CD14-positive monocyte (primary cell): ENCODE results near the gene RTN1. TPM values are rescaled to one million over a fixed set of nuclear protein-coding genes. Genes with fewer than 3 reads are reported as not detected.

ENCODE experiments used
- DNase-seq, 3 donors: peaks; one replicate each; pipeline ENCODE4 v3.0.0-alpha.2; 2011 to 2022
- H2AFZ ChIP-seq: 2 replicates; pipeline ENCODE4 v1.6.0; 2012; ENCODE audit warnings: mild to moderate bottlenecking, low read depth, low read length, inconsistent platforms; ENCODE audit not compliant: insufficient read depth, poor library complexity, severe bottlenecking
- H3K27ac ChIP-seq, 2 donors: 1 replicate in 1 of 2; 2 replicates in 1 of 2; pipeline ENCODE4 v1.5.1; 2012 to 2013; ENCODE audit warnings: low read length in 2 of 2, control low read depth in 1 of 2, inconsistent platforms in 1 of 2, low read depth in 1 of 2, mild to moderate bottlenecking in 1 of 2
- H3K27me3 ChIP-seq, 2 donors: one replicate each; pipeline versions ENCODE4 v1.6.0 to v1.6.1; 2011 to 2013; ENCODE audit warnings: low read length in 2 of 2; ENCODE audit not compliant: control insufficient read depth in 2 of 2, insufficient read depth in 2 of 2
- H3K36me3 ChIP-seq, 2 donors: replicated peaks in 1 of 2; 1 replicate in 1 of 2; 2 replicates in 1 of 2; pipeline versions ENCODE4 v1.5.1 to v1.6.1; 2012 to 2013; ENCODE audit warnings: low read length in 2 of 2, control low read depth in 1 of 2, inconsistent platforms in 1 of 2, mild to moderate bottlenecking in 1 of 2; ENCODE audit not compliant: insufficient read depth in 2 of 2, control insufficient read depth in 1 of 2
- H3K4me1 ChIP-seq, 2 donors: 1 replicate in 1 of 2; 2 replicates in 1 of 2; pipeline versions ENCODE4 v1.5.1 to v1.6.1; 2012 to 2013; ENCODE audit warnings: low read length in 2 of 2, control low read depth in 1 of 2, inconsistent platforms in 1 of 2, mild to moderate bottlenecking in 1 of 2, moderate library complexity in 1 of 2; ENCODE audit not compliant: insufficient read depth in 2 of 2, control insufficient read depth in 1 of 2
- H3K4me2 ChIP-seq: replicated peaks from 2 replicates; pipeline ENCODE3; 2012; ENCODE audit warnings: low read length, moderate library complexity, mild to moderate bottlenecking; ENCODE audit not compliant: poor library complexity, severe bottlenecking; ENCODE audit errors: extremely low read depth
- H3K4me3 ChIP-seq, 3 experiments: fragments of 200-600 bp in 1 of 3; sonication (generic) in 1 of 3; replicated peaks in 1 of 3; 1 replicate in 2 of 3; 2 replicates in 1 of 3; pipeline ENCODE4 v1.5.1; 2011 to 2013; ENCODE audit warnings: low read length in 3 of 3, mild to moderate bottlenecking in 3 of 3, control low read depth in 2 of 3, low read depth in 2 of 3, inconsistent platforms in 1 of 3, moderate library complexity in 1 of 3
- H3K79me2 ChIP-seq: 2 replicates; pipeline ENCODE4 v1.6.0; 2012; ENCODE audit warnings: mild to moderate bottlenecking, control low read depth, inconsistent platforms, low read length, moderate library complexity; ENCODE audit not compliant: insufficient read depth
- H3K9ac ChIP-seq: 2 replicates; pipeline ENCODE4 v1.6.0; 2017; ENCODE audit warnings: low read length, mild to moderate bottlenecking; ENCODE audit not compliant: insufficient read depth, poor library complexity, severe bottlenecking
- H3K9me3 ChIP-seq, 2 donors: replicated peaks in 1 of 2; 1 replicate in 1 of 2; 2 replicates in 1 of 2; pipeline versions ENCODE4 v1.5.1 to v1.6.1; 2012 to 2013; ENCODE audit warnings: low read length in 2 of 2, control low read depth in 1 of 2; ENCODE audit not compliant: control insufficient read depth in 1 of 2, insufficient read depth in 1 of 2
- H4K20me1 ChIP-seq: 2 replicates; pipeline ENCODE4 v1.6.0; 2012; ENCODE audit warnings: mild to moderate bottlenecking, low read length, control low read depth, moderate library complexity; ENCODE audit not compliant: insufficient read depth
- H3K27ac Mint-ChIP-seq, 7 donors: one replicate each; pipeline ENCODE4 v1.8.0; 2020; ENCODE audit warnings: mild to moderate bottlenecking in 7 of 7, mixed read lengths in 7 of 7, moderate library complexity in 6 of 7, inconsistent platforms in 2 of 7
- H3K27me3 Mint-ChIP-seq, 3 donors: one replicate each; pipeline ENCODE4 v1.8.0; 2021 to 2022; ENCODE audit warnings: low read depth in 3 of 3, mild to moderate bottlenecking in 3 of 3, mixed read lengths in 3 of 3, moderate library complexity in 3 of 3, inconsistent platforms in 1 of 3
- H3K36me3 Mint-ChIP-seq, 2 donors: one replicate each; pipeline ENCODE4 v1.8.0; 2020; ENCODE audit warnings: mixed read lengths in 2 of 2, inconsistent platforms in 1 of 2, mild to moderate bottlenecking in 1 of 2
- H3K4me1 Mint-ChIP-seq: one replicate; pipeline ENCODE4 v1.8.0; 2020; ENCODE audit warnings: mild to moderate bottlenecking, mixed read lengths
- H3K4me3 Mint-ChIP-seq, 2 donors: one replicate each; pipeline ENCODE4 v1.8.0; 2020; ENCODE audit warnings: mild to moderate bottlenecking in 2 of 2, mixed read lengths in 2 of 2, moderate library complexity in 1 of 2
- H3K9me3 Mint-ChIP-seq, 7 donors: one replicate each; pipeline ENCODE4 v1.8.0; 2020 to 2022; ENCODE audit warnings: mixed read lengths in 7 of 7, mild to moderate bottlenecking in 6 of 7, moderate library complexity in 6 of 7, inconsistent platforms in 2 of 7
- CTCF ChIP-seq: fragments of 200-600 bp; IDR thresholded peaks from one replicate; pipeline ENCODE4 v1.8.0; 2022; ENCODE audit warnings: antibody characterized with exemption, mild to moderate bottlenecking
- WGBS: methylation state at CpG from one replicate; pipeline ENCODE4 v1.1.5; 2013; ENCODE audit warnings: missing lambda C conversion rate; ENCODE audit not compliant: insufficient coverage; 5-methylcytosine and 5-hydroxymethylcytosine counted together
- intact Hi-C, 2 donors: fragments of 100-400 bp; cut with micrococcal nuclease; formaldehyde crosslinking; loops; one replicate each; pipeline versions ENCODE4 v1.15.0 to v1.15.1; 2023
- polyA plus RNA-seq, 3 donors: library from polyadenylated mRNA; depleted of rRNA in 1 of 3; unstranded in 2 of 3; stranded (reverse) in 1 of 3; fragments of 300-500 nt in 2 of 3; fragments of >200 nt in 1 of 3; fragmentation: Illumina TruSeq in 2 of 3; gene quantifications; 1 replicate in 2 of 3; 2 replicates in 1 of 3; pipeline ENCODE4 v1.2.3, GENCODE V29; 2012 to 2021

The RTN1 gene
- polyA plus RNA-seq, 3 donors, result 40.2 to 75.1 (median 55.0) TPM

DNA sequence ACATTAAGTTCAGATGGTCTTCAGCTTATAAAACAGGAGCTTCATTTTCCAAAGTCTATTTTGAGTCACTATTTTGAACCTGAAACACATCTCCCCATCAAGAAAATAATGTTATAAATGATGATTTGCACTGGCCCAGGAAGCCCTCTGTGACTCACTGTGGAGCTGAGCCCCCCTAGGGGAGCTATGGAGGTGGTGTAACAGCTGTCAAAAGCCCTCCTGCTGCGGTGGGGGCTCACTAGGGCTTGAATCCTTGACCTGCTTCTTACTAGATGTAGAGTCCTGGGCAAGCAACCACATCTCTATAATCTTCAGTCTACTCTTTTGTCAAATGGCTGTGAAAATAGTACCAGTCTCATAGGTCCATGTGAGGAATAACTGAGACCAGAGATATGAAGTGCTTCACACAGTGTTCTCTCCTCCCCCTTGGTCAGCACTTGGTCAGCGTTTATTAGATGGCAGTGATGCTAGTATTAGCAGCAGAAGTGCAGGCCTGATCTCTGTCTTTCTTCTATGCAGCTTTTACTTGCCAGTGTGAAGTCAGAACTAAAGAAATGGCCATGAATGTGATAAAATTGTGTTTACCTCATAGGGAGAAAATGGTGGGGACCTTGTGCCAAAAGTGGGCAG, 83.4 kb downstream of the RTN1 start:
- Histone ChIP-seq H3K9me3 (no peaks in the 10 kb centered on the region), H3K27ac (no peak overlapping the region), H2AFZ (no peak overlapping the region), H3K9ac (no peak overlapping the region), H3K36me3 (no peaks in the 10 kb centered on the region), H3K4me2 (no peak overlapping the region), H4K20me1 (peaks cover 90% of the 10 kb centered on the region), H3K4me1 (no peaks in the 10 kb centered on the region), H3K79me2 (no peaks in the 10 kb centered on the region), H3K27me3 (no peaks in the 10 kb centered on the region), H3K4me3 (no peak overlapping the region)
- TF ChIP-seq CTCF, result no peak
- H3K4me3 Mint-ChIP-seq, result no peak overlapping the region
- peaks cover 2 to 7% (median 2%) of the 10 kb centered on the region in 3 donors for H3K27me3 Mint-ChIP-seq
- no peak for DNase-seq
- WGBS, result no CpG with 5 or more reads among the region's 2 CpGs
- no peaks in the 10 kb centered on the region for H3K36me3 Mint-ChIP-seq
- no peaks in the 10 kb centered on the region for H3K9me3 Mint-ChIP-seq
- H3K4me1 Mint-ChIP-seq, result no peaks in the 10 kb centered on the region
- intact Hi-C loops, result no loop called here
- no peak overlapping the region for H3K27ac Mint-ChIP-seq

- Histone ChIP-seq H2AFZ (no peak overlapping the region), H3K79me2 (no peaks in the 10 kb centered on the region), H4K20me1 (peaks cover 90% of the 10 kb centered on the region), H3K27ac (no peak overlapping the region), H3K9ac (no peak overlapping the region), H3K27me3 (no peaks in the 10 kb centered on the region), H3K4me1 (no peaks in the 10 kb centered on the region), H3K4me2 (no peak overlapping the region), H3K9me3 (no peaks in the 10 kb centered on the region), H3K4me3 (no peak overlapping the region), H3K36me3 (no peaks in the 10 kb centered on the region)
- DNase-seq, result no peak
- H3K27ac Mint-ChIP-seq, result no peak overlapping the region
- no peak overlapping the region for H3K4me3 Mint-ChIP-seq
- H3K9me3 Mint-ChIP-seq, result no peaks in the 10 kb centered on the region
- TF ChIP-seq CTCF, result no peak
- no peaks in the 10 kb centered on the region for H3K36me3 Mint-ChIP-seq
- intact Hi-C loops, result no loop called here
- peaks cover 0 to 3% (median 2%) of the 10 kb centered on the region in 3 donors for H3K27me3 Mint-ChIP-seq
- H3K4me1 Mint-ChIP-seq, result no peaks in the 10 kb centered on the region
These were observed 84.9 kb downstream of the RTN1 start for GRCh38 chr14:59785629-59786028.
